ENCODE measurements around the gene PSMB7.
"Not testable (repeated sequence)": the region's sequence is repeated elsewhere in the genome, so short reads cannot be mapped to it uniquely, and the experiment has no call there.

The PSMB7 gene

GRCh38 chr9:124443625-124444024, 28.4 kb upstream of the PSMB7 start:
- in situ Hi-C loops (cut with MboI; ENCODE audit: low sequenced_read_pairs), result no loop called here

- in situ Hi-C loops (cut with MboI; ENCODE audit: low sequenced_read_pairs), result no loop called here
Measured at GRCh38 chr9:124442826-124443225, 27.6 kb upstream of the PSMB7 start.

GRCh38 chr9:124442379-124442778, 27.1 kb upstream of the PSMB7 start:
- in situ Hi-C loops (cut with MboI; ENCODE audit: low sequenced_read_pairs), result no loop called here

- in situ Hi-C loops (cut with MboI; ENCODE audit: low sequenced_read_pairs), result no loop called here
Measured at GRCh38 chr9:124441291-124441690, 26.0 kb upstream of the PSMB7 start.

- in situ Hi-C loops (cut with MboI; ENCODE audit: low sequenced_read_pairs), result no loop called here
Measured at GRCh38 chr9:124440786-124441185, 25.5 kb upstream of the PSMB7 start.

GRCh38 chr9:124439686-124440243, 24.5 kb upstream of the PSMB7 start:
- in situ Hi-C loops (cut with MboI; ENCODE audit: low sequenced_read_pairs), result no loop called here

- in situ Hi-C loops (cut with MboI; ENCODE audit: low sequenced_read_pairs), result no loop called here
Measured at GRCh38 chr9:124439086-124439485, 23.8 kb upstream of the PSMB7 start.

GRCh38 chr9:124438091-124438490, 22.8 kb upstream of the PSMB7 start:
- in situ Hi-C loops (cut with MboI; ENCODE audit: low sequenced_read_pairs), result no loop called here

GRCh38 chr9:124437086-124437485, 21.8 kb upstream of the PSMB7 start:
- in situ Hi-C loops (cut with MboI; ENCODE audit: low sequenced_read_pairs), result no loop called here

- in situ Hi-C loops (cut with MboI; ENCODE audit: low sequenced_read_pairs), result no loop called here
Measured at GRCh38 chr9:124436320-124436719, 21.1 kb upstream of the PSMB7 start.

- in situ Hi-C loops (cut with MboI; ENCODE audit: low sequenced_read_pairs), result no loop called here
Measured at GRCh38 chr9:124429530-124429867, 14.3 kb upstream of the PSMB7 start.

GRCh38 chr9:124428751-124429529, 13.7 kb upstream of the PSMB7 start:
- in situ Hi-C loops (cut with MboI; ENCODE audit: low sequenced_read_pairs), result no loop called here

- in situ Hi-C loops (cut with MboI; ENCODE audit: low sequenced_read_pairs), result no loop called here
Measured at GRCh38 chr9:124427281-124427680, 12.0 kb upstream of the PSMB7 start.

- in situ Hi-C loops (cut with MboI; ENCODE audit: low sequenced_read_pairs), result no loop called here
Measured at GRCh38 chr9:124426361-124426760, 11.1 kb upstream of the PSMB7 start.

GRCh38 chr9:124425733-124426132, 10.5 kb upstream of the PSMB7 start:
- in situ Hi-C loops (cut with MboI; ENCODE audit: low sequenced_read_pairs), result not testable (repeated sequence)

- in situ Hi-C loops (cut with MboI; ENCODE audit: low sequenced_read_pairs), result no loop called here
Measured at GRCh38 chr9:124423591-124423990, 8.3 kb upstream of the PSMB7 start.

GRCh38 chr9:124423155-124423554, 7.9 kb upstream of the PSMB7 start:
- in situ Hi-C loops (cut with MboI; ENCODE audit: low sequenced_read_pairs), result no loop called here

GRCh38 chr9:124420991-124421543, 5.8 kb upstream of the PSMB7 start:
- in situ Hi-C loops (cut with MboI; ENCODE audit: low sequenced_read_pairs), result no loop called here

- in situ Hi-C loops (cut with MboI; ENCODE audit: low sequenced_read_pairs), result no loop called here
Measured at GRCh38 chr9:124419832-124420489, 4.7 kb upstream of the PSMB7 start.

- in situ Hi-C loops (cut with MboI; ENCODE audit: low sequenced_read_pairs), result no loop called here
Measured at GRCh38 chr9:124415852-124416484, 726 bp upstream of the PSMB7 start.

- in situ Hi-C loops (cut with MboI; ENCODE audit: low sequenced_read_pairs), result no loop called here
Measured at GRCh38 chr9:124414612-124415011, 630 bp downstream of the PSMB7 start.

- in situ Hi-C loops (cut with MboI; ENCODE audit: low sequenced_read_pairs), result no loop called here
Measured at GRCh38 chr9:124412228-124412575, 3.0 kb downstream of the PSMB7 start.
